Tibial artery (tissue), 4 donors: Measurements from ENCODE around the gene FXN.

ENCODE experiments used
- DNase-seq, 2 donors: peaks; one replicate each; pipeline ENCODE4 v3.0.0-alpha.2; 2019
- H3K27ac ChIP-seq, 2 donors: fragments of 200-600 bp; sonication (generic) in 1 of 2; 1 replicate in 1 of 2; 2 replicates in 1 of 2; pipeline ENCODE4 v1.5.1; 2018 to 2019; ENCODE audit warnings: mild to moderate bottlenecking in 1 of 2
- H3K27me3 ChIP-seq, 2 donors: fragments of 200-600 bp; sonication (generic) in 1 of 2; one replicate each; pipeline versions ENCODE4 v1.5.1 to v1.6.0; 2016 to 2019
- H3K36me3 ChIP-seq, 3 donors: fragments of 200-600 bp; sonication (generic) in 2 of 3; one replicate each; pipeline ENCODE4 v1.5.1; 2016 to 2019; ENCODE audit warnings: mild to moderate bottlenecking in 2 of 3
- H3K4me1 ChIP-seq, 4 donors: fragments of 200-600 bp; sonication (generic) in 2 of 4; 1 replicate in 3 of 4; 2 replicates in 1 of 4; pipeline ENCODE4 v1.5.1; 2016 to 2019
- H3K4me3 ChIP-seq, 2 donors: fragments of 200-600 bp; sonication (generic) in 1 of 2; 1 replicate in 1 of 2; 2 replicates in 1 of 2; pipeline ENCODE4 v1.5.1; 2018 to 2019; ENCODE audit warnings: mild to moderate bottlenecking in 2 of 2
- H3K9me3 ChIP-seq, 3 donors: fragments of 200-600 bp; sonication (generic) in 1 of 3; one replicate each; pipeline ENCODE4 v1.5.1; 2016 to 2019
- intact Hi-C: fragments of 100-400 bp; cut with DNase I; formaldehyde crosslinking; loops from one replicate; pipeline ENCODE4 v1.15.0; 2023; ENCODE audit warnings: low total_unique reads
- TF ChIP-seq, protein P1 (sequence below), 2 experiments: fragments of 200-600 bp in 1 of 2; fragments of 450-650 bp in 1 of 2; IDR thresholded peaks; one replicate each; pipeline ENCODE4 v1.5.1; 2017 to 2019; ENCODE audit warnings: antibody characterized with exemption in 2 of 2, mild to moderate bottlenecking in 1 of 2, moderate library complexity in 1 of 2

FXN gene

DNA sequence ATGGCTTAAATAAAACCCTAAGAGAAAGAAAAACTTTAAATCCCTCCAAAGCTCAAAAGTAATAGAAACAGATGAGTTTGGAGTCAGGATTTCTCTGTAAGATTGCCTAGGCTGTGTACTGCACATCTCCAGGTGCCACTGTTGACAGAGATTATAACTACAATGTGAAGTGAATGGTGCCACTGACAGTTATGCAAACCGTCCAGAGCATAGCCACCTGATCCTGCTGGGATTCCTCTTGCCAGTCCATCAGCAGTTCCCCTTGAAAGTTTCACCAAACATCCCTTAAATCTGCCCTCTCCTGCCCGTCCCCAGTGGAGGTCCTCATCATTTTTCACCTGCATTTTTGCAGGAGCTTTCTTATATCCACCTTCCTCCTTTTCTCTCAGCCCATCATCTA, 42.5 kb downstream of the FXN start:
- H3K4me3 ChIP-seq = no peak overlapping the region
- H3K27ac ChIP-seq = peak overlapping the region; percentile 74 to 76
- no peaks in the 10 kb centered on the region for H3K36me3 ChIP-seq
- no peak for DNase-seq
- H3K27me3 ChIP-seq = no peaks in the 10 kb centered on the region
- no peaks in the 10 kb centered on the region for H3K9me3 ChIP-seq
- TF ChIP-seq, protein P1, sequence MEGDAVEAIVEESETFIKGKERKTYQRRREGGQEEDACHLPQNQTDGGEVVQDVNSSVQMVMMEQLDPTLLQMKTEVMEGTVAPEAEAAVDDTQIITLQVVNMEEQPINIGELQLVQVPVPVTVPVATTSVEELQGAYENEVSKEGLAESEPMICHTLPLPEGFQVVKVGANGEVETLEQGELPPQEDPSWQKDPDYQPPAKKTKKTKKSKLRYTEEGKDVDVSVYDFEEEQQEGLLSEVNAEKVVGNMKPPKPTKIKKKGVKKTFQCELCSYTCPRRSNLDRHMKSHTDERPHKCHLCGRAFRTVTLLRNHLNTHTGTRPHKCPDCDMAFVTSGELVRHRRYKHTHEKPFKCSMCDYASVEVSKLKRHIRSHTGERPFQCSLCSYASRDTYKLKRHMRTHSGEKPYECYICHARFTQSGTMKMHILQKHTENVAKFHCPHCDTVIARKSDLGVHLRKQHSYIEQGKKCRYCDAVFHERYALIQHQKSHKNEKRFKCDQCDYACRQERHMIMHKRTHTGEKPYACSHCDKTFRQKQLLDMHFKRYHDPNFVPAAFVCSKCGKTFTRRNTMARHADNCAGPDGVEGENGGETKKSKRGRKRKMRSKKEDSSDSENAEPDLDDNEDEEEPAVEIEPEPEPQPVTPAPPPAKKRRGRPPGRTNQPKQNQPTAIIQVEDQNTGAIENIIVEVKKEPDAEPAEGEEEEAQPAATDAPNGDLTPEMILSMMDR (IDR thresholded peaks at IDR 0.05) = no peak
- peaks cover 0 to 41% (median 26%) of the 10 kb centered on the region in 4 donors for H3K4me1 ChIP-seq
- intact Hi-C loops = no loop called here

DNA sequence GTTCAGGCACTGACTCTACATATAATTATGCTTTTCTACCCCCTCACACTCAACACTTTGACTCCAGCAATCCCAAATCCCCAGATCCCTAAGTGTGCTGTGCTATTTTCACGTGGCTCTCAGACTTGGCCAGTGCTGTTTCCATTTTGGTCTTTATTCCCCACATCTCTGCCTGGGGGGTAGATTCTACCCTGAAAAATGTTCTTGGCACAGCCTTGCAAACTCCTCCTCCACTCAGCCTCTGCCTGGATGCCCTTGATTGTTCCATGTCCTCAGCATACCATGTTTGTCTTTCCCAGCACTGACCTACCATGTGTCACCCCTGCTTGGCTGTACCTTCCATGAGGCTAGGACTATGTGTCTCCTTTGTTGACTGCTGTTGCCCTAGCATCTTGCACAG, 43.0 kb downstream of the FXN start:
- H3K4me3 ChIP-seq = no peak overlapping the region
- H3K36me3 ChIP-seq = no peaks in the 10 kb centered on the region
- H3K27me3 ChIP-seq = no peaks in the 10 kb centered on the region
- DNase-seq = peak; percentile 80 to 86
- intact Hi-C loops = no loop called here
- no peaks in the 10 kb centered on the region for H3K9me3 ChIP-seq
- TF ChIP-seq, protein P1 (IDR thresholded peaks at IDR 0.05) = no peak
- H3K4me1 ChIP-seq = peaks cover 0 to 41% (median 26%) of the 10 kb centered on the region in 4 donors
- peak overlapping the region; percentile 74 to 76 for H3K27ac ChIP-seq

DNA sequence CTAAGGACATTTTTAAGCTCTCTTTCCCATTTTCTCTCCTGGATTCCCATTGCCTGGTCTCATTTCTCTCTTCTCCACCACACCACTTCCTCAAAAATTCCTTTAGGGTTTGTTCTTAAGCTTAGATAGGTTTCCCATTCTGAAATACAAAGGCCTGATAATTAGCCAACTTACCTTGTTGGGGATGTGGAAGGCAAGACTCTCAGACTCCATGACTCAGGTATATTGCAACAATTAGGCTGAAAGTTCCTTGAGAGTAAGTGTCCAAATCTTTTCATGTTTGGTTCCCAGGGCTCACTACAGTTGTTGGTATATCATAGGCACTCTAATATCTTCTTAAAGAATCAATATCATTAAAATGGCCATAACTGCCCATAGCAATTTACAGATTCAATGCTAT, 43.6 kb downstream of the FXN start:
- H3K36me3 ChIP-seq = no peaks in the 10 kb centered on the region
- H3K27ac ChIP-seq = peak overlapping the region; percentile 74 to 76
- no peaks in the 10 kb centered on the region for H3K27me3 ChIP-seq
- no peaks in the 10 kb centered on the region for H3K9me3 ChIP-seq
- intact Hi-C loops = no loop called here
- no peak overlapping the region for H3K4me3 ChIP-seq
- peaks cover 0 to 41% (median 26%) of the 10 kb centered on the region in 4 donors for H3K4me1 ChIP-seq
- TF ChIP-seq, protein P1 (IDR thresholded peaks at IDR 0.05) = no peak
- DNase-seq = no peak

DNA sequence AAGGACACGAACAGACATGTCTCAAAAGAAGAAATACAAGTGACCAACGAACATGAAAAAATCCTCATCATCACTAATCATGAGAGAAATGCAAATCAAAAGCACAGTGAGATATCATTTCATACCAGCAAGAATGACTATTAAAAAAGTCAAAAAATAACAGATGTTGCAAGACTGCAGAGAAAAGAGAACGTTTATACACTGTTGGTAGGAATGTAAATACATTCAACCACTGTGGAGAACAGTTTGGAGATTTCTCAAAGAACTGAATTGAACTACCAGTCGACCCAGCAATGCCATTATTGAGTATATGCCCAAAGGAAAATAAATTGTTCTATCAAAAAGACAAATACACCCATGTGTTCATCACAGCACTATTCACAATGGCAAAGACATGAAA, 45.7 kb downstream of the FXN start:
- H3K27ac ChIP-seq = no peak overlapping the region
- intact Hi-C loops = no loop called here

DNA sequence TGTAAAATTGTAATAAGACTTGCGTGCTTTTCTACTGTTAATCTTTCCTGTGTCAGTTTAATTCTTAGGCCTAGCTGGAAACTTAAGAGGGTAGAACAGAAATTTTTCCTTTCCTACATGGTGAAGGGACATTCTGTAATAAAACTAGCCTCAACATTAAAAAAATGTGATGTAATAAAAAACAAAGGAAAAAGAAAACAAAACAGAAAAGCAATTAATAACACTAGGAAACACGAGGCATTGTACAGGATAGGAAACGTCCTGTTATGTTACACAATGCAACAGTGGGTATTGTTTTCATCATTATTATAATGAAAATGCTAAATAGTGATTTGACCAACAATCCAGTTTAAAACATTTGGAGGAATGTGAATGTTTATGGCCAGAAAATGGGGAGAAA, 47.8 kb downstream of the FXN start:
- Histone ChIP-seq H3K4me1 (peaks cover 0 to 32% (median 9%) of the 10 kb centered on the region in 4 donors), H3K9me3 (no peaks in the 10 kb centered on the region), H3K36me3 (no peaks in the 10 kb centered on the region), H3K27me3 (no peaks in the 10 kb centered on the region), H3K4me3 (no peak overlapping the region), H3K27ac (no peak overlapping the region)
- intact Hi-C loops = no loop called here
- no peak for DNase-seq
- TF ChIP-seq, protein P1 (IDR thresholded peaks at IDR 0.05) = no peak

More for the DNA sequence above, 45.7 kb downstream of the FXN start:
- Histone ChIP-seq H3K4me1 (peaks cover 0 to 46% (median 26%) of the 10 kb centered on the region in 4 donors), H3K27me3 (no peaks in the 10 kb centered on the region), H3K9me3 (no peaks in the 10 kb centered on the region), H3K36me3 (no peaks in the 10 kb centered on the region), H3K4me3 (no peak overlapping the region)
- no peak for DNase-seq
- TF ChIP-seq, protein P1 (IDR thresholded peaks at IDR 0.05) = no peak
